HG02970 (cell line): ENCODE results near the gene PEX6.

Experiments used
- ATAC-seq: cut with Tn5 transposase; IDR thresholded peaks from one replicate; pipeline ENCODE4 v1.9.1; 2021; ENCODE audit warnings: mild to moderate bottlenecking, moderate library complexity, moderate number of reproducible peaks; ENCODE audit not compliant: unreplicated experiment, low FRiP score

PEX6 gene

DNA sequence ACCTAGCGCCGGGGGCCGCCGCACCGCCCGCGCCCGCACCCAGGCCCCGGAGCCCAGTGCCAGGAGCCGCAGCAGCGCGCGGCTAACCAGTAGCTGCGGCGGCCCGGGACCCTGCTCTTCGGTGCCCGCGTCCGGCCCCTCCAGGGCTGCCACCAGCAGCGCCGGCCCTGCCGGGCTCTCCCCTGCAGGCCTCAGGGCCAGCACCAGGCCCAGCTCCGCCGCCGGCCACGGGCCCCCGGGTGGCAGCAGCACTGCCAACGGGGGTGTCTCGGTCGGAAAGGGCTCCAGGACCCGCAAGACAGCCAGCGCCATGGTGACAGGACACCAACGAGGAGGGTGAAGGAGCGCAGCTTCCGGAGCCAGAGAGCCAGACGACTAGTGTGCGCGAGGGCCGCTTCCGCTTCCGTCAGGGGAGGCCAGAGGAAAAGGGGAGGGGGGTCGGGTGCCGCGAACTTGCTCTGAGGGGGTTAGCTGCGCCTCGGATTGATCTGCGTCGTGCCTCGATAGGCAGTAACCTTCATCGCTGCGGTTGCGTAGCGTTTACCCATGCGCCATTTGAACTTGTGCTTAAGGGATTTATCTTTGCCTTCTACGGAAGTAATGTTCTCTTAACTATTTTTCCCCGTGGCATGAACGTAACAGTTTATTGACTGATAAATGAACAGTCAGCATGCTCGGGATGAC, at the start of gene PEX6:
Gene PEX6, minus strand, starts transcription at position 343 of the 684 bp plus-strand sequence. Its CDS starts 31 bp downstream, at position 312.
- ATAC-seq, result peak; percentile 87

DNA sequence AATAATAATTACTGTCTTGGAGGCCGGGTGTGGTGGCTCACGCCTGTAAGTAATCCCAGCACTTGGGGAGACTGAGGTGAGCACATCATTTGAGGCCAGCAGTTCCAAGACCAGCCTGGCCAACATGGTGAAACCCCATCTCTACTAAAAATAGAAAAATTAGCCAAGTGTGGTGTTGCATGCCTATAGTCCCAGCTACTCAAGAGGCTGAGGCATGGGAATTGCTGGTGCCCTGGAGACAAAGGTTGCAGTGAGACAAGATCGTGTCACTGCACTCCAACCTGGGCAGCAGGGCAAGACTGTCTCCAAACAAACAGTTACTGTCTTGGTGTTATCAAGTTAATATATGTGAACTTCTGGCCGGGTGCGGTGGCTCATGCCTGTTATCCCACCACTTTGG, 47.4 kb upstream of the PEX6 start:
- no peak for ATAC-seq

DNA sequence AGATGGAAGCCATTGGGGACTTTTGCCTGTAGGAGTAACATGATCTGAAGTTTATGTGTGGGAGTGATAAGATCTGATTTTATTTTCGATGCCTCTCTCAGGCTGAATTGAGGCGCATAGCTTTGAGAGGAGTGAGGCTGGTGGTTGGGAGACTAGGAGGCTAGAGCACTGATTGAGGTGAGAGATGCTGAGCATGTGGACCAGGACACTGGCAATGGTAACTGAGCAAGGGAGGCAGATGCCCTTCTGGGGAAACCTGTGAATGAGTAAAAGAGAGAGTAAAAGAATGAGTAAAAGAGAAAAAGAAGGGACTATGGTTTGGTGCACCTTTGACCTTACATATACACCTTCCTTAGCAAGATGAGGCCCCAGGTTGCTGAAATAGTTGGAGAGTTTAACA, 45.5 kb upstream of the PEX6 start:
- no peak for ATAC-seq

DNA sequence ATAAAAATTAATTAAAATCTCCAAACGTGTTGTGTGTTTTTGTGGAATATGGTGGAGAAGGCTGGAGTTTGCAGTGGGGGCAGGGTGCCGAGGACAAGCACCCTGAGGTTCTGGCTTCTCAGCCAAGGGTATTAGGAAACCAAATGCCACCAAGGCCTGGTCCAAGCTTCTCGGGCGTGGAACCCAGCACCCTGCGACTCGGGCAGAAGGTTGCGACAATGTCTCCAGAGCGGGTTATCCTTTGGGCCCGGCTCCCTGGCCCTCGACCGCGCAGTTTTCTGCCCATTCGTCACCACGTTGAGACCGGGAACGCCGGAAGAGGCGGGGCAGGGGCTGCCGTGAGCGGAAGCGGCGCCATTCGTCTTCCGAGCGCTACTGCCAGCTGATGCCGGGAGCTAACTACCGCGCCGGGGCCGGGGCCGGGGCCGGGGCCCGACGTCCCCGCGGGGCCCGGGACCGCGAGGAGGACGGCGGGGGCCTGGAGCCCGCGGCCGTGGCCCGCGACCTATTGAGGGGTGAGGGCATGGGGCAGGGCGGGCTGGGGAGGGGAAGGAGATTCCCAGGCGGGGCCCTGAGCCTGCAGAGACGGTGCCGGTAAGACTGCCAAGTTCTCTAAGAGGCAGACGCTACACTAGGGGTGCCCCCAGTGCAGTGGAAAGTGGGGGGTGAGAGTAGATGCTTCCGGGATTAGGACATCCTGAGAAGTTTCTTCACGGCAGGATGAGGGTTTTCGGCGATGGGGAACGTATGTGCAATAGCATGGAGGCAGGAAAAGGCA, 42.5 kb upstream of the PEX6 start, which contains the start of gene RRP36:
Gene RRP36, plus strand, starts transcription at position 354 of the 778 bp plus-strand sequence. Its CDS starts 32 bp downstream, at position 386.
- no peak for ATAC-seq

GRCh38 chr6:43020847-43021246, 41.9 kb upstream of the PEX6 start:
- no peak for ATAC-seq

- ATAC-seq, result no peak
Observed at GRCh38 chr6:43020052-43020705, 41.2 kb upstream of the PEX6 start.

DNA sequence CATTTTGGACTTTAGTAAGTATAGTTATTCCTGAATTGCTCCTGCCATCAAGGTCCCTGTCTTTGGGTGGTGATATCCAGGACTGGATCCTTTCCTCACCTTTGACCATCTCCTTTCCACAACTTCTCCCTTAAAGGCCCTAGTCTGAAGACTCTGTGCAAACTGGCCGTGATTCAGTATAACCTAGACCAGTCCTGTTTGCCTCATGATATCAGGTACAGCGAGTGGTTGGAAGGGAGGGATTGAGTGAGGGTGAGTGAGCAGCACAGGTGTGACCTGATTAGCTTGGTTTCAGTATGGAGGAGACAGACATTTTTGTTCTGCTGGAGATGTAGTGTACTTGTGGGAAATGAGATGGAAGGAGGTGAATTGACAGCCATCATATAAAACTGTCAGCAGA, 40.2 kb upstream of the PEX6 start:
- no peak for ATAC-seq

DNA sequence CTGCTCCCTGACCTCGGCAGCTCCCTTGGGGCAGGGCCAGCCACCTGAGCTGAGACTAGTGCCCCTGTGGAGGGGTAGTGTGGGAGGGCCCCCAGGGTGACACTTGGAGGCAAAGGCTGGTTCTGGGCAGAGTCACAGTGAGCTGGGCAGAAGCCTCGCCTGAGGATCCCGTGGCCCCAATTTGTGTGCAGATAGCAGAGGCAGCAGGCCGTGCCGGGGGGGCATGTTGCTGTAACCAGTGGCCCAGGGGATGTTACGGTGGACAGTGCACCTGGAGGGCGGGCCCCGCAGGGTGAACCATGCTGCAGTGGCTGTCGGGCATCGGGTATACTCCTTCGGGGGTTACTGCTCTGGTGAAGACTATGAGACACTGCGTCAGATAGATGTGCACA, 38.0 kb upstream of the PEX6 start:
- ATAC-seq, result no peak

GRCh38 chr6:43016176-43016942, 37.4 kb upstream of the PEX6 start:
- no peak for ATAC-seq

- ATAC-seq, result no peak
Observed at GRCh38 chr6:43014434-43014909, 35.5 kb upstream of the PEX6 start.

- peak; percentile 96 for ATAC-seq
Observed at GRCh38 chr6:43013843-43014433, 35.0 kb upstream of the PEX6 start, which contains the start of the genes KLHDC3 and MEA1. TSS of gene KLHDC3 (plus strand) at chr6:43014249. CDS start at chr6:43017193, 2,944 bp downstream. TSS of gene MEA1 (minus strand) at chr6:43013946. CDS start at chr6:43013813, 133 bp downstream.

- ATAC-seq, result peak; percentile 0
Observed at GRCh38 chr6:43013097-43013842, 34.3 kb upstream of the PEX6 start.

DNA sequence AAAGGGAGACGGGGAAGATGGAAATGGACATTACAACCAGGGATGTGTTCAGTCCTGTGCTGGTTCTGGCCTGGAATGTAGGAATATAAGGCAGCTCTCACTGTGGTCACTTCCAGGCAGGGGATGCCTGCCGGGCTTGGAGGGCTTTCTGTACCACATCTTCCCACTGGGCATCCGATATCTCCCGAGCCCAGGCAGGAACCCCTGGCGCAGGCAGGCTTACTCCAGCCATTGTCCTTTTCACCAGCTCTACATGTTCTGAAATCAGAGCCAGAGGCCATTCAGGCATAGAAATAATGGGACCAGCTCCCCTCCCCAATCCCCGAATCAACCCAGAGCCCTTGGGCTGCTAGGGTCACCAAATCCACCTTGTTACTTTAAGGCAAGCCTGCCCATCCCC, 33.4 kb upstream of the PEX6 start:
- no peak for ATAC-seq

GRCh38 chr6:43011207-43011606, 32.2 kb upstream of the PEX6 start:
- no peak for ATAC-seq

DNA sequence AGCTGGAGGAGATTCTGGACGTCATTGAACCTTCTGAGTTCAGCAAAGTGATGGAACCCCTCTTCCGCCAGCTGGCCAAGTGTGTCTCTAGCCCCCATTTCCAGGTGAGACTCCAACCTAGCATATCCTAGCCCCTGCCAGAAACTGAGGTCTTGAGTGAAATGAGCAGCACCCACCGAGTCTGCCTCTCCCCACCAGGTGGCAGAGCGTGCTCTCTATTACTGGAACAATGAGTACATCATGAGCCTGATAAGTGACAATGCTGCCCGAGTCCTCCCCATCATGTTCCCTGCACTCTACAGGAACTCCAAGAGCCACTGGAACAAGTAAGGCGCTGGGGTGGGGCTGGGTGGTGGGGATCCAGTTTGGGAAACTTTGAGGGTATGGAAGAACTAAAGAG, 30.1 kb upstream of the PEX6 start:
- no peak for ATAC-seq

- ATAC-seq, result no peak
Observed at GRCh38 chr6:43007126-43007525, 28.1 kb upstream of the PEX6 start.

DNA sequence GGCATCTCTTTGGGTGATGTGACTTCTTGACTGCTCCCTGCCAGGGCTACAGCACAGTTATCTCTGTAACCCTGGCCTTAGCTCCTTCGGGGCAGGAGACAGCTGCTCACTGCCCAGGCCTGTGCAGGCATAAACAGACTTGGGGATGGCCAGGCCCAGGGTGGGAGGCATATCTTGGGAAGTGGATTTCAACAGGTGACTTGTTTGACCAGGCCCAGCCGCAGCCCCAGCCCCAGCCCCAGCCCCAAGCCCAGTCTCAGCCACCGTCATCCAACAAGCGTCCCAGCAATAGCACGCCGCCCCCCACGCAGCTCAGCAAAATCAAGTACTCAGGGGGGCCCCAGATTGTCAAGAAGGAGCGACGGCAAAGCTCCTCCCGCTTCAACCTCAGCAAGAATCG, 27.3 kb upstream of the PEX6 start:
- ATAC-seq, result no peak

- ATAC-seq, result no peak
Observed at GRCh38 chr6:43005844-43006243, 26.9 kb upstream of the PEX6 start.

GRCh38 chr6:43001843-43002242, 22.9 kb upstream of the PEX6 start:
- ATAC-seq, result no peak
